ENCODE results near the gene TMEM63C.

- TF ChIP-seq POLR2A (IDR thresholded peaks at IDR 0.05) (no peak), CTCF (IDR thresholded peaks at IDR 0.05) (no peak)
Observed at GRCh38 chr14:77284466-77284865, 102.9 kb downstream of the TMEM63C start.
